Smooth muscle cell (in vitro differentiated cells): ENCODE data around the gene GBGT1. TPM values are rescaled to one million over a fixed set of nuclear protein-coding genes. Genes with fewer than 3 reads are reported as not detected.

Source experiments
- DNase-seq: peaks from one replicate; lab custom pipeline; 2025; ENCODE audit not compliant: unreplicated experiment; lab: John Stamatoyannopoulos, UW
- H2AFZ ChIP-seq: fragments of 200-600 bp; sonication (generic); 2 replicates; pipeline ENCODE4 v1.6.0; 2016; ENCODE audit warnings: antibody characterized with exemption, low read depth, mild to moderate bottlenecking
- H3F3A ChIP-seq: fragments of 200-600 bp; sonication (generic); 2 replicates; pipeline ENCODE4 v1.6.0; 2017; ENCODE audit warnings: antibody characterized with exemption, low read depth
- H3K27ac ChIP-seq: fragments of 200-600 bp; sonication (generic); 2 replicates; pipeline ENCODE4 v1.5.1; 2016; ENCODE audit warnings: low read depth, mild to moderate bottlenecking
- H3K27me3 ChIP-seq: fragments of 200-600 bp; sonication (generic); 2 replicates; pipeline ENCODE4 v1.6.1; 2016; ENCODE audit warnings: low read depth, mild to moderate bottlenecking
- H3K36me3 ChIP-seq: fragments of 200-600 bp; sonication (generic); 2 replicates; pipeline ENCODE4 v1.5.1; 2016; ENCODE audit warnings: low read depth
- H3K4me1 ChIP-seq: fragments of 200-600 bp; sonication (generic); 2 replicates; pipeline ENCODE4 v1.5.1; 2016; ENCODE audit warnings: low read depth
- H3K4me2 ChIP-seq: fragments of 200-600 bp; sonication (generic); 2 replicates; pipeline ENCODE4 v1.6.0; 2016; ENCODE audit warnings: mild to moderate bottlenecking
- H3K4me3 ChIP-seq: fragments of 200-600 bp; sonication (generic); 2 replicates; pipeline ENCODE4 v1.5.1; 2016; ENCODE audit warnings: mild to moderate bottlenecking
- H3K79me2 ChIP-seq: fragments of 200-600 bp; sonication (generic); 2 replicates; pipeline ENCODE4 v1.6.0; 2016; ENCODE audit warnings: low read depth, mild to moderate bottlenecking
- H3K9ac ChIP-seq: fragments of 200-600 bp; sonication (generic); 2 replicates; pipeline ENCODE4 v1.6.0; 2016; ENCODE audit warnings: low read depth
- H3K9me3 ChIP-seq: fragments of 200-600 bp; sonication (generic); replicated peaks from 2 replicates; pipeline ENCODE4 v1.5.1; 2016; ENCODE audit warnings: low read depth
- H4K20me1 ChIP-seq: fragments of 200-600 bp; sonication (generic); 2 replicates; pipeline ENCODE4 v1.6.0; 2016; ENCODE audit warnings: low read depth
- WGBS: methylation state at CpG from one replicate; pipeline ENCODE4 v1.1.7; 2016; ENCODE audit warnings: low lambda C conversion rate; 5-methylcytosine and 5-hydroxymethylcytosine counted together
- polyA plus RNA-seq: library from polyadenylated mRNA; unstranded; fragments of >200 nt; fragmentation: Nextera tagmentation; extraction: Ambion mirVana; gene quantifications from 2 replicates; pipeline ENCODE4 v1.2.1, GENCODE V29; 2016
- total RNA-seq: library from RNA; depleted of rRNA; stranded (reverse); fragments of >200 nt; gene quantifications from 2 replicates; pipeline ENCODE4 v1.2.3, GENCODE V29; 2014
- TF ChIP-seq, protein P1 (sequence below): fragments of 200-600 bp; sonication (generic); IDR thresholded peaks from 2 replicates; pipeline ENCODE4 v1.5.1; 2017; ENCODE audit warnings: borderline replicate concordance, mild to moderate bottlenecking, antibody characterized with exemption; ENCODE audit not compliant: insufficient read depth, poor library complexity, severe bottlenecking

GBGT1 gene
- total and polyA plus RNA-seq, 2 experiments from 2014 or later = 4.5 to 11.3 TPM

DNA sequence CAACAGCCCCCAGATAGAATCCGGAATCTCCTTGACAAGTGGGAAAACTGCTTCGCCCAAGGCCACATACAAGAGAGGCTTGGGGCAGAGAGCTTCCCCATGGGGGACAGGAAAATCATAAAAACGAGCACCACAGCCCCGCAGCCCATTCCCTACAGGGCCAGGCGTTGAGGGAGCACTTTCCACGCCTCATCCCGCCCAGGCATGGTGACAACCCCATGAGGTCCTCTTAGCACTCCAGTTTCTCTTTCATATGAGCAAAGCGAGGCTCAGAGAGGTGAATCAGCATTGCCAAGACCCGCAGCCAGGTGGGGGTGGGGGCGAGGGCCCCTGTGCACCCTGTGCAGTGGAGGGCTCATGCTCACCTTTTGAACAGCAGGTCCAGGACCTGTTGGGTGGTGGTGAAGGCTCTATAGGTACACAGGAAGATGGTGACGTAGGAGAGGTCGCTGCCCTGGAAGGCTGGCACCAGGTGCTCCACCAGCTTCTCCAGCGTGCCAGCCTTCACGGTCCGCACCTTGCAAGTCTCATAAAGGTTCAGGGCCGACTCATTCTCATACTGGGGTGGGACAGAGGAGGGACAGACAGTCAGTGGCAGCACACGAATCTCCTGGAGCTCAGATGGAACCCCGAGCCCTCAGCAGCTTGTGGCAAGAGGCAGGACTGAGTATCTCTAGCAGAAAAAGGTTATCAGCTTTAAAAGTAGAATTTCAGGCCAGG lies 53.6 kb downstream of the GBGT1 start:
- Histone ChIP-seq H4K20me1 (peaks cover 64% of the 10 kb centered on the region), H3F3A (peaks cover 12% of the 10 kb centered on the region), H3K36me3 (no peaks in the 10 kb centered on the region), H3K9ac (no peak overlapping the region), H3K4me1 (peaks cover 20% of the 10 kb centered on the region), H2AFZ (no peak overlapping the region), H3K27me3 (no peaks in the 10 kb centered on the region), H3K4me2 (no peak overlapping the region), H3K27ac (no peak overlapping the region), H3K4me3 (no peak overlapping the region), H3K9me3 (no peaks in the 10 kb centered on the region), H3K79me2 (no peaks in the 10 kb centered on the region)
- 94% methylated on average over 18 of the region's 18 CpGs for WGBS
- TF ChIP-seq, protein P1, sequence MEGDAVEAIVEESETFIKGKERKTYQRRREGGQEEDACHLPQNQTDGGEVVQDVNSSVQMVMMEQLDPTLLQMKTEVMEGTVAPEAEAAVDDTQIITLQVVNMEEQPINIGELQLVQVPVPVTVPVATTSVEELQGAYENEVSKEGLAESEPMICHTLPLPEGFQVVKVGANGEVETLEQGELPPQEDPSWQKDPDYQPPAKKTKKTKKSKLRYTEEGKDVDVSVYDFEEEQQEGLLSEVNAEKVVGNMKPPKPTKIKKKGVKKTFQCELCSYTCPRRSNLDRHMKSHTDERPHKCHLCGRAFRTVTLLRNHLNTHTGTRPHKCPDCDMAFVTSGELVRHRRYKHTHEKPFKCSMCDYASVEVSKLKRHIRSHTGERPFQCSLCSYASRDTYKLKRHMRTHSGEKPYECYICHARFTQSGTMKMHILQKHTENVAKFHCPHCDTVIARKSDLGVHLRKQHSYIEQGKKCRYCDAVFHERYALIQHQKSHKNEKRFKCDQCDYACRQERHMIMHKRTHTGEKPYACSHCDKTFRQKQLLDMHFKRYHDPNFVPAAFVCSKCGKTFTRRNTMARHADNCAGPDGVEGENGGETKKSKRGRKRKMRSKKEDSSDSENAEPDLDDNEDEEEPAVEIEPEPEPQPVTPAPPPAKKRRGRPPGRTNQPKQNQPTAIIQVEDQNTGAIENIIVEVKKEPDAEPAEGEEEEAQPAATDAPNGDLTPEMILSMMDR = no peak
- DNase-seq = no peak

DNA sequence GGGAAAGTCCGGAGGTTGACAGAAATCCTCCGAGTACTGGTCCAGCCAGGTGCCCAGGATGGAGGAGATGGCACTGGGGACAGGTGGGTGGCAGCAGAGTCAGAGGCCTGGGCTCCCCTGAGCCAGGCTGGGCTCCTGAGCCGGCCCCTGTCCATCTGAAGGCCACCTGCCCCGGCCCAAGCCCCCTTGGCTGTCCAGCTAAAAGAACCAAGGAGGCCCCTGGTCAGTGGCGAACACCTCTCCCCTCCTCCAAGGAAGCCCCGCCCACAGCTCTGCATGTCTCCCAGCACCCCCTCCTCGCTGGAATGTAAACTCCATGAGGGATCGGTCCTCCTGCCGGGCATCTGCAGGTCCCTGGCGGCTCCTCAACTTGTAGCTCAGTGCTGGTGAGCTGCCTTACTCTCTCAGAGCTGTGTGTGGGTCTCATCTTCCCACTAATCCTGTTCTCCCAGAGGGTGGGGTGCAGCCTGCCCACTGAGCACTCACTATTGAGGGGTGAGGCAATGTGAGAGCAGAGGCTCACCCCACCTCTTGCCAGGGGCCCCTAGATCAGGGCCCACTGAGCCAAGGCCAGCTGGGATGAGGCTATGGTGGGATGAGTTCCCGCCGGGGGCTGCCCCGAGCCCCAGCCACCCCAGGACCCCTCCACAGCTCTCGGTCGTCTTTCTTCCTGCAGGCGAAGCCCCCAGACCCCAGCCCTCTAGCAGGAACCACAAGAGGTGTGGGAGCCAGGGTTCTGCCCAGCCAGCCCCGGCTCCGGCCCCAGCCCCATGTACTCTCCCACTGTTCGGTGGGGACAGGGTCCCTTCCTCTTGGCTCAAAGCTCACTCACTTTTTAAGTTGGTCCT lies 54.7 kb downstream of the GBGT1 start:
- no peaks in the 10 kb centered on the region for H3K79me2 ChIP-seq
- H3K4me2 ChIP-seq = no peak overlapping the region
- H3K36me3 ChIP-seq = no peaks in the 10 kb centered on the region
- H3K27ac ChIP-seq = no peak overlapping the region
- peaks cover 7% of the 10 kb centered on the region for H3F3A ChIP-seq
- H3K4me3 ChIP-seq = no peak overlapping the region
- H2AFZ ChIP-seq = no peak overlapping the region
- H3K27me3 ChIP-seq = no peaks in the 10 kb centered on the region
- WGBS = 98% methylated on average over 17 of the region's 19 CpGs
- DNase-seq = no peak
- no peak overlapping the region for H3K9ac ChIP-seq
- peaks cover 9% of the 10 kb centered on the region for H3K4me1 ChIP-seq
- TF ChIP-seq, protein P1 = no peak
- no peaks in the 10 kb centered on the region for H3K9me3 ChIP-seq
- H4K20me1 ChIP-seq = peaks cover 53% of the 10 kb centered on the region

GRCh38 chr9:133107961-133108793 lies 55.5 kb downstream of the GBGT1 start:
- TF ChIP-seq, protein P1 = no peak
- DNase-seq = no peak
- H3K36me3 ChIP-seq = no peaks in the 10 kb centered on the region

More at GRCh38 chr9:133107961-133108793, 55.5 kb downstream of the GBGT1 start:
- H3K4me2 ChIP-seq = no peak overlapping the region
- no peaks in the 10 kb centered on the region for H3F3A ChIP-seq
- 96% methylated on average over 18 of the region's 18 CpGs for WGBS
- H4K20me1 ChIP-seq = peaks cover 44% of the 10 kb centered on the region
- H3K27me3 ChIP-seq = no peaks in the 10 kb centered on the region
- H3K9ac ChIP-seq = no peak overlapping the region
- H3K9me3 ChIP-seq = no peaks in the 10 kb centered on the region
- no peaks in the 10 kb centered on the region for H3K79me2 ChIP-seq
- no peak overlapping the region for H3K4me3 ChIP-seq
- no peak overlapping the region for H2AFZ ChIP-seq
- H3K4me1 ChIP-seq = peaks cover under 1% of the 10 kb centered on the region
- no peak overlapping the region for H3K27ac ChIP-seq
